ENCODE results near the gene TRAF1.

- no peak for TF ChIP-seq RAD21 (IDR thresholded peaks at IDR 0.05)
- TF ChIP-seq, protein P1, sequence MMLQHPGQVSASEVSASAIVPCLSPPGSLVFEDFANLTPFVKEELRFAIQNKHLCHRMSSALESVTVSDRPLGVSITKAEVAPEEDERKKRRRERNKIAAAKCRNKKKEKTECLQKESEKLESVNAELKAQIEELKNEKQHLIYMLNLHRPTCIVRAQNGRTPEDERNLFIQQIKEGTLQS (IDR thresholded peaks at IDR 0.05), result no peak
- TF ChIP-seq EGR1 (IDR thresholded peaks at IDR 0.05; ENCODE audit: low read depth in 2 of 2), result no peak
- TF ChIP-seq, protein P2, sequence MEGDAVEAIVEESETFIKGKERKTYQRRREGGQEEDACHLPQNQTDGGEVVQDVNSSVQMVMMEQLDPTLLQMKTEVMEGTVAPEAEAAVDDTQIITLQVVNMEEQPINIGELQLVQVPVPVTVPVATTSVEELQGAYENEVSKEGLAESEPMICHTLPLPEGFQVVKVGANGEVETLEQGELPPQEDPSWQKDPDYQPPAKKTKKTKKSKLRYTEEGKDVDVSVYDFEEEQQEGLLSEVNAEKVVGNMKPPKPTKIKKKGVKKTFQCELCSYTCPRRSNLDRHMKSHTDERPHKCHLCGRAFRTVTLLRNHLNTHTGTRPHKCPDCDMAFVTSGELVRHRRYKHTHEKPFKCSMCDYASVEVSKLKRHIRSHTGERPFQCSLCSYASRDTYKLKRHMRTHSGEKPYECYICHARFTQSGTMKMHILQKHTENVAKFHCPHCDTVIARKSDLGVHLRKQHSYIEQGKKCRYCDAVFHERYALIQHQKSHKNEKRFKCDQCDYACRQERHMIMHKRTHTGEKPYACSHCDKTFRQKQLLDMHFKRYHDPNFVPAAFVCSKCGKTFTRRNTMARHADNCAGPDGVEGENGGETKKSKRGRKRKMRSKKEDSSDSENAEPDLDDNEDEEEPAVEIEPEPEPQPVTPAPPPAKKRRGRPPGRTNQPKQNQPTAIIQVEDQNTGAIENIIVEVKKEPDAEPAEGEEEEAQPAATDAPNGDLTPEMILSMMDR (IDR thresholded peaks at IDR 0.05; ENCODE audit: low read depth, low read length, missing input control), result no peak
- no peak for TF ChIP-seq MAX (IDR thresholded peaks at IDR 0.05)
- TF ChIP-seq TAF1 (conservative IDR thresholded peaks at IDR 0.05), result no peak
Observed at GRCh38 chr9:120863833-120864232, 62.8 kb downstream of the TRAF1 start.

Data from liver (tissue), 3 donors.